ENCODE measurements around the gene UNC13D. TPM values are rescaled to one million over a fixed set of nuclear protein-coding genes. Genes with fewer than 3 reads are reported as not detected.

The UNC13D gene
- total RNA-seq, 2 donors from 2014 or later: 25.9 to 35.0 TPM

- H3K27me3 ChIP-seq: no peaks in the 10 kb centered on the region
These were observed 981 bp upstream of the UNC13D start for GRCh38 chr17:75845058-75845711.

GRCh38 chr17:75844530-75845057 lies 390 bp upstream of the UNC13D start:
- peak overlapping the region; percentile 26 for H3K4me3 ChIP-seq
- TF ChIP-seq CTCF (IDR thresholded peaks at IDR 0.05): no peak
- peak overlapping the region; percentile 72 for H3K27ac ChIP-seq
- no peaks in the 10 kb centered on the region for H3K9me3 ChIP-seq
- intact Hi-C loops (cut with DNase I): no loop called here
- peaks cover 23% of the 10 kb centered on the region for H3K4me1 ChIP-seq
- H3K36me3 ChIP-seq: peaks cover 17% of the 10 kb centered on the region
- H3K27me3 ChIP-seq: no peaks in the 10 kb centered on the region
- peak overlapping the region; percentile 76 to 82 for H3K9ac ChIP-seq (ENCODE audit: low read depth in 2 of 2, low read length in 2 of 2)
- DNase-seq: peak; percentile 85

More at GRCh38 chr17:75845058-75845711, 981 bp upstream of the UNC13D start:
- peaks cover 20% of the 10 kb centered on the region for H3K36me3 ChIP-seq
- DNase-seq: peak; percentile 90
- peaks cover 23% of the 10 kb centered on the region for H3K4me1 ChIP-seq
- peak overlapping the region; percentile 8 to 67 for H3K9ac ChIP-seq (ENCODE audit: low read depth in 2 of 2, low read length in 2 of 2)
- H3K9me3 ChIP-seq: no peaks in the 10 kb centered on the region
- H3K27ac ChIP-seq: peak overlapping the region; percentile 72
- no peak overlapping the region for H3K4me3 ChIP-seq
- peak; percentile 87 for TF ChIP-seq CTCF (IDR thresholded peaks at IDR 0.05)
- intact Hi-C loops (cut with DNase I): no loop called here

GRCh38 chr17:75842963-75843576 lies 1.1 kb downstream of the UNC13D start:
- H3K36me3 ChIP-seq: peaks cover 9% of the 10 kb centered on the region
- H3K4me1 ChIP-seq: peaks cover 23% of the 10 kb centered on the region

GRCh38 chr17:75842411-75842810 lies 1.8 kb downstream of the UNC13D start:
- H3K27me3 ChIP-seq: no peaks in the 10 kb centered on the region
- H3K9me3 ChIP-seq: no peaks in the 10 kb centered on the region
- no peak overlapping the region for H3K4me3 ChIP-seq
- peaks cover 8% of the 10 kb centered on the region for H3K36me3 ChIP-seq
- DNase-seq: no peak
- no peak for TF ChIP-seq CTCF (IDR thresholded peaks at IDR 0.05)
- no peak overlapping the region for H3K9ac ChIP-seq (ENCODE audit: low read depth in 2 of 2, low read length in 2 of 2)
- no peak overlapping the region for H3K27ac ChIP-seq
- intact Hi-C loops (cut with DNase I): no loop called here
- H3K4me1 ChIP-seq: peaks cover 23% of the 10 kb centered on the region

More at GRCh38 chr17:75842963-75843576, 1.1 kb downstream of the UNC13D start:
- DNase-seq: no peak
- peak overlapping the region; percentile 76 to 82 for H3K9ac ChIP-seq (ENCODE audit: low read depth in 2 of 2, low read length in 2 of 2)
- intact Hi-C loops (cut with DNase I): no loop called here
- no peaks in the 10 kb centered on the region for H3K27me3 ChIP-seq
- H3K9me3 ChIP-seq: no peaks in the 10 kb centered on the region
- TF ChIP-seq CTCF (IDR thresholded peaks at IDR 0.05): no peak
- H3K4me3 ChIP-seq: peak overlapping the region; percentile 26
- no peak overlapping the region for H3K27ac ChIP-seq

- Histone ChIP-seq H3K9ac (ENCODE audit: low read depth in 2 of 2, low read length in 2 of 2) (no peak overlapping the region), H3K27me3 (no peaks in the 10 kb centered on the region), H3K9me3 (no peaks in the 10 kb centered on the region), H3K36me3 (no peaks in the 10 kb centered on the region), H3K4me1 (peaks cover 9% of the 10 kb centered on the region), H3K27ac (no peak overlapping the region), H3K4me3 (no peak overlapping the region)
- intact Hi-C loops (cut with DNase I): no loop called here
- no peak for DNase-seq
- no peak for TF ChIP-seq CTCF (IDR thresholded peaks at IDR 0.05)
These were observed 3.4 kb downstream of the UNC13D start for GRCh38 chr17:75840799-75841164.

Measured in colonic mucosa (tissue), 4 donors.